Stimulated activated CD8-positive, alpha-beta memory T cell treated with anti-CD3 and anti-CD28 coated beads, Interleukin-4, amount 100 ng/mL, for 4 hours (primary cell): ENCODE data around the gene ATP8B2.
"Not testable (repeated sequence)": the region's sequence is repeated elsewhere in the genome, so short reads cannot be mapped to it uniquely, and the experiment has no call there.

Source experiments
- DNase-seq, 2 donors: peaks; one replicate each; pipeline ENCODE4 v3.0.0-alpha.2; 2020; ENCODE audit warnings: low read depth in 2 of 2, low spot score in 1 of 2

The ATP8B2 gene

DNA sequence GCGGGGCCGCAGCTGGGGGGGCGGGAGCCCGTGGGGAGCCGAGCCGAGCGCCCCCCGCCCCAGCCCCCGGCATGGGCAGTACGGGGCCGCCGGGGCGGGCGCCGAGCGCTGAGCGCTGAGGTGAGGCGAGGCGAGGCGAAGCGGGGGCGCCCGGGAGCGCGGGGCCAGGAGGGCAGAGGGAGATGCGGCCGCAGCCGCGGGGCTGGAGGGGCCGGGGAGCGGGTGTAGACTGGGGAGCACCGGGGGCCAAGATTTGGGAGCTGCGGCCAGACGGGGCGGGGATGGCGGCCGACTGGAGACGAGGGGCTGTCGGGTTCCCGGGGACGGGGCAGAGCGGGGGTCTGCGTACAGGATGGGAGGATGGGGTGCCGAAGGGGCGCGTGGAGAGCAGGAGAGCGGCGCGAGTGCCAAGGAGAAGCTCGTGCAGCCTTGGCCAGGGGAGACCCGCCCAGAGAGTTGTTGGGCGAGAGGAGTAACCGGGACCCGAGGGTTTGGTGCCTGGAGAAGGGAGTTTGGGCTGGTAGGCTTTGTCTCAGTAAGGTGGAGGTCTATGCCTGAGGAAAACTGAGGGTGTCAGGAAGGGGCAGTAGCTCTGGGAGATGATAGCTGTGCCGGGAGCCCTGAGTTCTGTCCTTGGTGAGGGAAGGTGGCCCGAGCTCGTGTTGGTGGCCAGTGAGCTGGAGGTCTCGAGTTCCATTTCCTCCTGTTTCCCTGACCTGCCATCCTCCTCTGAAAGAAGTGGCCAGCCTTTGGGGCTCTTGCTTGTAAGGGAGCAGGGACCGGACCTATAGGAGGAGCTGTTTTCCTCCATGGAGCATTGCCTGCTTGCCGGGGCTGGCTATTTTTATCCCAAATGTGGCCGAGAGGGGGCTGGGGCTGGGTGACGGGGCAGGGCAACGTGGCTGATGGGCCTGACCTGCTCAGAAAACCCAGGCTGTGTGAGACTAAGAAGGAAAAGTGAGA is 539 bp downstream of the ATP8B2 start:
- no peak for DNase-seq

DNA sequence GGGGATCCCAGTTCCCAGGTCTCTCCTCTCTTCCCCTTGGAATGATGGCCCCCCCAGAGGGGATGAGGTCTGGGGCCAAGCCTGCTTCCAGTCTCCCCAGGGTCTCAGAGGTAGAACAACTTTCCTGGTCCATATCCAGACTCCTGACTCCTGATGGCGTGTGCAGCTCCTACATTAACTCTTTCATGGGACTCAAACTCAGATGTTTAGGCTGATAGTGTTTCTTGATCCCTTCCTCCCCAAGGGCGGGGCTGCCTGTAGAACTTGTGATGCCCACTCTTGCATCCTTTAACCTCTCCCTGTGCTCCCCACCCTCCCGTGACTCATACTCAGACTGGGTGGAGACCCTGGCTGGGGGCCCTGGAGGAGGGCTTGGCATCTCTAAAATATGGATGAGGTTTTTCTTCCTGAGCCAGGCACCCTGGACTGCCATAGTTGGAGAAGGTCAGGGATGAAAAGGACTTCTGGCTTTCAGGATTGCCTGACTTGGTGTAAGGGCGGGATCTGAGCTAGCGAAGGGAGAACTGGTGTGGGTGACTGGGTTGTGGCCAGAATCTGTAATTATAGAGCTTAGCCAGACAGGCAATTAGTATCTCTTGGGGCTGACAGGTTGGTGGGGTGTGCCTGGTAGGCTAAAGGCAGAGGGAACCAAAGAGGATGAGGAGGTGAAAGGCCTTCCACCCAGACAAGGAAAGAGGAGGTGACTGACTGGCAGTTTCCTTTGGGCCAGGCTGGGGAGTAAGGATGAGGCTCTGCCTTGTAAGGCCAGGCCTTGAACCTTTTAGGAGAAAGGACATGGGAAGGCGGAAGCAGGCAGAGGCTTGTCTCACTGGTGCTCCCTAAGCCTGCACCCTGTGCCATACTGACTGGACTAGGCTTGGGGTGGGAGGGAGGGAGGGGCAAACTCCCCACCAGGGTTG is 1.5 kb downstream of the ATP8B2 start:
- DNase-seq, result no peak

GRCh38 chr1:154327466-154328317 is 2.4 kb downstream of the ATP8B2 start:
- no peak for DNase-seq

- DNase-seq, result peak; percentile 76 to 87
Measured at GRCh38 chr1:154328318-154329151, 3.2 kb downstream of the ATP8B2 start.

- no peak for DNase-seq
Measured at GRCh38 chr1:154329152-154329521, 3.8 kb downstream of the ATP8B2 start.

DNA sequence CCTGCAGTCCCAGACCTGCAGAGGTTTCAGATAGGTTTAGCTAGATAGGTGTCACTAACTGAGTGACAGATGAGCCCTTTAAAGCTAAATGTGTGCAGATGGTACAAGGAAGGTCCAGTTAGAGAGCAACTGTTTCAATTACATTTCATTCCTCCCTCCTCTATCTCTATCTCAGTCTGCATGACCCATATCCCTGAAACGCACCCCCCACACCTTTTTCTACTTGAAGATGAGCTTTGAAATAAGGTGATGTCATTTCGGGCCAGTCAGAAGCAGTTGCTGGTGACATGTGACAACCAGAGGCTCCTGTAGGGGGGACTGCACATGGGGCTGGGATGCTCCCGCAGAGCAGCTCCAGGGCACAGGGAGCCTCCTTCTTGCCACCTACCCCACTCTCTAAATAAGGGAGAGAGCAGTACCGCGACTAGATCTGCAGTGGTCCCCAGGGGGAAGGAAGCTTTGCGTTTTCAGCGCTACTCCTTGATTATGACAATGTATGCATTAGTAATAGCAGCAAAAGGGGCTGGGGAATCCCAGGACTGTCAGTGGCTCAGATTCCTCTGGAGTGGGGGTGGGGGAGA is 4.3 kb downstream of the ATP8B2 start:
- DNase-seq, result no peak

- no peak for DNase-seq
Measured at GRCh38 chr1:154330669-154331068, 5.3 kb downstream of the ATP8B2 start.

- DNase-seq, result no peak
Measured at GRCh38 chr1:154334079-154335024, 9.0 kb downstream of the ATP8B2 start.

DNA sequence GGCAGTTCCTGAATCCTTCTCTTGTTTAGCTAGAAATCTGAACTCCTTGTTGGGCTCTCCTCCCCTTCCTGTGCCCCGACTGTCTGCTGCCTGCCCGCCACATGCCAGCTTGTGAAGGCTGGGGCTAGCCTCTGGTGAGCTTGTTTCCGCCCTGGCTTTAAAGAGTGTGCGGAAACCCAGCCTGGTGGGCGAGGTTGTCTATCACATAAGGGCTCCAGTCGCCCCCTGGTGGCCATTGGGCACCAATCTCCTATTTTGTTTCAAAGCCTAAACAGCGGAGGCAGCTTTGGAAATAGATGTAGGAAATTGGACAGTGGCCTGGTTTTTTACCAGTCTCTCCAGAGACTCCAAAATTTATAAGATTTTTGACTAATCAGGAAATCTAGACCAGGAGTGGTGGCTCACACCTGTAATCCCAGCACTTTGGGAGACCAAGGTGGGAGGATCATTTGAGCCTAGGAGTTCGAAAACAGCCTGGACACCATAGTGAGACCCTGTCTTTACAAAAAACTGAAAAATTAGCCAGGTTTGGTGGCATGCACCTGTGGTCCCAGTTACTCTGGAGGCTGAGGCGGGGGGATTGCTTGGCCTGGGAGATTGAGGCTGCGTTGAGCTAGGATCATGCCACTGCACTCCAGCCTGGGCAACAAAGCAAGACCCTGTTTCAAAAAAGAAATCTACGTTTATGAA is 9.8 kb downstream of the ATP8B2 start:
- peak; percentile 83 to 90 for DNase-seq

GRCh38 chr1:154337253-154337894 is 12.0 kb downstream of the ATP8B2 start:
- DNase-seq, result no peak

DNA sequence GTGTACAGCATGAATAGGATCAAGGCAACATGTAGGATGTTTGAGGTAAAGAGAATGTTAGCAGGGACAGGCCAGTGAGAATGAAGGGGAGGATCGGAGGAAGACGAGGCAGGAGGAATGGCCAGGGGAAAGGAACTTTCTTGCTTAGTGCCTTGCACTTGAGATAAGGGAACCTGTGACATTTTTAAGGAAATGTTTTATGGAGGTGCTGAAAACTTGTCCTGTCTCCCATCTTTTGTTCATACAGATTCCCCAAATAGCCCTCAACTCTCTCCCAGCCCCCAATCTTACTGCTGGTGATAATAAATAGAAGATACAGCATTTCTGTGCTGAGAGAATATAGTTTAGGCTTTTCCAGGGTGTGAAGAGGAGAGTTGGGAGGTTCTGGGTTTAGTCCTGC is 13.6 kb downstream of the ATP8B2 start:
- DNase-seq, result no peak

GRCh38 chr1:154341366-154341765 is 16.0 kb downstream of the ATP8B2 start:
- DNase-seq, result not testable (repeated sequence)

- DNase-seq, result no peak
Measured at GRCh38 chr1:154342132-154342531, 16.8 kb downstream of the ATP8B2 start.

DNA sequence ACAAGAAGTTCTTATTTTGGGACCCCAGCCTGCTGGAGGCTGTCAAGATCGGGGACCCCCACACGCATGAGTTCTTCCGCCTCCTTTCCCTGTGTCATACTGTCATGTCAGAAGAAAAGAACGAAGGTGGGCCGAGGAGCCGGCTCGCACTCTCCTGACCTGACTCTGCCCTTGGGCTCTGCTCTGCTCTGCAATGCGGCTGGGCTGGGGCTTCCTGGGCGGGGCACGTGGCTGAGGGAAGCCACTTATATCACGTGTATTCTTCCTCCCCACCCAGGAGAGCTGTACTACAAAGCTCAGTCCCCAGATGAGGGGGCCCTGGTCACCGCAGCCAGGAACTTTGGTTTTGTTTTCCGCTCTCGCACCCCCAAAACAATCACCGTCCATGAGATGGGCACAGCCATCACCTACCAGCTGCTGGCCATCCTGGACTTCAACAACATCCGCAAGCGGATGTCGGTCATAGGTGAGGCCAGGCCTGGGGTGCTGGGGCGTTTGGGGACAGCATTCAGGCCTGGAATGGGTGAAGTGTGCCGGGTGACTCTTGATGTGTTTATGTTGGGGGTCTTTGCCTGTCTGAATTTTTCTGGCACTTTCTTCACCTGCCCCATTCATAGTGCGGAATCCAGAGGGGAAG is 17.6 kb downstream of the ATP8B2 start:
- DNase-seq, result peak; percentile 47 to 49

GRCh38 chr1:154344977-154345837 is 19.9 kb downstream of the ATP8B2 start:
- DNase-seq, result peak in 1 of 2 donors; percentile 53
